HEK293 (cell line): ENCODE measurements around the gene KIF11.

ENCODE experiments used
- ZBTB17 ChIP-seq: fragments of 450-650 bp; formaldehyde crosslinking; IDR thresholded peaks from 2 replicates; pipeline ENCODE4 v1.5.1; 2016; ENCODE audit warnings: missing biosample characterization, missing genetic modification characterization
- ZBTB7A ChIP-seq: fragments of 450-650 bp; formaldehyde crosslinking; IDR thresholded peaks from 2 replicates; pipeline ENCODE4 v1.5.1; 2016; ENCODE audit warnings: low read depth, missing biosample characterization, missing genetic modification characterization
- ZFP3 ChIP-seq: fragments of 450-650 bp; formaldehyde crosslinking; IDR thresholded peaks from 2 replicates; pipeline ENCODE4 v1.5.1; 2016; ENCODE audit warnings: low read depth, missing biosample characterization, missing genetic modification characterization
- ZNF366 ChIP-seq: fragments of 450-650 bp; formaldehyde crosslinking; conservative IDR thresholded peaks from 2 replicates; pipeline ENCODE4 v1.5.1; 2016; ENCODE audit warnings: missing biosample characterization, missing genetic modification characterization
- ZNF600 ChIP-seq: fragments of 450-650 bp; formaldehyde crosslinking; IDR thresholded peaks from 2 replicates; pipeline ENCODE4 v1.5.1; 2016; ENCODE audit warnings: missing biosample characterization, missing genetic modification characterization
- TF ChIP-seq, protein P1 (sequence below): fragments of 450-650 bp; formaldehyde crosslinking; IDR thresholded peaks from 2 replicates; pipeline ENCODE4 v1.5.1; 2016; ENCODE audit warnings: missing biosample characterization, missing genetic modification characterization
- TF ChIP-seq, protein P2 (sequence below): fragments of 450-650 bp; formaldehyde crosslinking; IDR thresholded peaks from 2 replicates; pipeline ENCODE4 v1.5.1; 2016; ENCODE audit warnings: missing biosample characterization, missing genetic modification characterization

DNA sequence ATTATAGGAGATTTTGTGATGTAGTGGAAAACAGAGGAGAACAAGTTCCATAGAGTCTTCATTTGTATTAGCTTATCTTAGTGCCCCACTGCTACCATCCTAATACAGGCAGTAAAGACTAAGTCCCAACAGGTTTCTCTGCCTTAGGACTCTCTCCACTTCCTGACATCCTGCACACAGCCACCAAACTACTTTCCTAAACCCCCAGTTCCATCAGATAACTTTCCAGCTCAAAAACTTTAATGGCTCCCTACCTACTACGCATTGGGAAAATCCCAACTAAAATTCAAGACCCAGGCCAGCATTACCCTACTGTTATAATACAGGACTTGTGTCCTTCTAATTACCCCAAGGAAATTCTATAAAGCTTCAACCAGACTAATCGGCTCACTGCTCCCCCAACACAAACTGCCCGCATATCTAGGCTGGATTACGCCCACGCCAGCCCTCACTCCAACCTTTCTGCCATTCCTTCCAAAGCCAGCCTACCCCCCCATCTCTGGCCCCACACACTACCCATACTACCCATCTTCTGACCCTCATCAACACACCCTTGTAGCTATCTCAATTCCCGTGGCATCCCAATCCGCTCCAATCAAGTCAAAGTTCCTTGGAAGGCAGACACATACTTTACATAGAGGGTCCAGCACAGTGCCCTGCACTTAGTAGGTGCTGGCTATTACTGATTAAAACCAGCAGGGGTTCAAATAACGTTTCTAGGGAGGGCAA lies 20.4 kb upstream of the KIF11 start:
- TF ChIP-seq ZNF366 (tag by site-specific recombination) (no peak), ZNF600 (peak; percentile 80), ZFP3 (tag by site-specific recombination) (no peak), ZBTB17 (tag by site-specific recombination) (peak; percentile 74), ZBTB7A (tag by site-specific recombination) (no peak)
- TF ChIP-seq, protein P1, sequence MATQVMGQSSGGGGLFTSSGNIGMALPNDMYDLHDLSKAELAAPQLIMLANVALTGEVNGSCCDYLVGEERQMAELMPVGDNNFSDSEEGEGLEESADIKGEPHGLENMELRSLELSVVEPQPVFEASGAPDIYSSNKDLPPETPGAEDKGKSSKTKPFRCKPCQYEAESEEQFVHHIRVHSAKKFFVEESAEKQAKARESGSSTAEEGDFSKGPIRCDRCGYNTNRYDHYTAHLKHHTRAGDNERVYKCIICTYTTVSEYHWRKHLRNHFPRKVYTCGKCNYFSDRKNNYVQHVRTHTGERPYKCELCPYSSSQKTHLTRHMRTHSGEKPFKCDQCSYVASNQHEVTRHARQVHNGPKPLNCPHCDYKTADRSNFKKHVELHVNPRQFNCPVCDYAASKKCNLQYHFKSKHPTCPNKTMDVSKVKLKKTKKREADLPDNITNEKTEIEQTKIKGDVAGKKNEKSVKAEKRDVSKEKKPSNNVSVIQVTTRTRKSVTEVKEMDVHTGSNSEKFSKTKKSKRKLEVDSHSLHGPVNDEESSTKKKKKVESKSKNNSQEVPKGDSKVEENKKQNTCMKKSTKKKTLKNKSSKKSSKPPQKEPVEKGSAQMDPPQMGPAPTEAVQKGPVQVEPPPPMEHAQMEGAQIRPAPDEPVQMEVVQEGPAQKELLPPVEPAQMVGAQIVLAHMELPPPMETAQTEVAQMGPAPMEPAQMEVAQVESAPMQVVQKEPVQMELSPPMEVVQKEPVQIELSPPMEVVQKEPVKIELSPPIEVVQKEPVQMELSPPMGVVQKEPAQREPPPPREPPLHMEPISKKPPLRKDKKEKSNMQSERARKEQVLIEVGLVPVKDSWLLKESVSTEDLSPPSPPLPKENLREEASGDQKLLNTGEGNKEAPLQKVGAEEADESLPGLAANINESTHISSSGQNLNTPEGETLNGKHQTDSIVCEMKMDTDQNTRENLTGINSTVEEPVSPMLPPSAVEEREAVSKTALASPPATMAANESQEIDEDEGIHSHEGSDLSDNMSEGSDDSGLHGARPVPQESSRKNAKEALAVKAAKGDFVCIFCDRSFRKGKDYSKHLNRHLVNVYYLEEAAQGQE (tag by site-specific recombination), result no peak
- TF ChIP-seq, protein P2, sequence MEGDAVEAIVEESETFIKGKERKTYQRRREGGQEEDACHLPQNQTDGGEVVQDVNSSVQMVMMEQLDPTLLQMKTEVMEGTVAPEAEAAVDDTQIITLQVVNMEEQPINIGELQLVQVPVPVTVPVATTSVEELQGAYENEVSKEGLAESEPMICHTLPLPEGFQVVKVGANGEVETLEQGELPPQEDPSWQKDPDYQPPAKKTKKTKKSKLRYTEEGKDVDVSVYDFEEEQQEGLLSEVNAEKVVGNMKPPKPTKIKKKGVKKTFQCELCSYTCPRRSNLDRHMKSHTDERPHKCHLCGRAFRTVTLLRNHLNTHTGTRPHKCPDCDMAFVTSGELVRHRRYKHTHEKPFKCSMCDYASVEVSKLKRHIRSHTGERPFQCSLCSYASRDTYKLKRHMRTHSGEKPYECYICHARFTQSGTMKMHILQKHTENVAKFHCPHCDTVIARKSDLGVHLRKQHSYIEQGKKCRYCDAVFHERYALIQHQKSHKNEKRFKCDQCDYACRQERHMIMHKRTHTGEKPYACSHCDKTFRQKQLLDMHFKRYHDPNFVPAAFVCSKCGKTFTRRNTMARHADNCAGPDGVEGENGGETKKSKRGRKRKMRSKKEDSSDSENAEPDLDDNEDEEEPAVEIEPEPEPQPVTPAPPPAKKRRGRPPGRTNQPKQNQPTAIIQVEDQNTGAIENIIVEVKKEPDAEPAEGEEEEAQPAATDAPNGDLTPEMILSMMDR, result peak; percentile 10; the same call in 1 of the 2 replicates
